Esophagus (tissue), 2 donors: Measurements from ENCODE around the gene ASS1. TPM values are rescaled to one million over a fixed set of nuclear protein-coding genes. Genes with fewer than 3 reads are reported as not detected.

Experiments used
- H3K27ac ChIP-seq, 2 donors: one replicate each; pipeline ENCODE4 v1.5.1; 2013; ENCODE audit warnings: low read depth in 2 of 2, mild to moderate bottlenecking in 2 of 2, inconsistent platforms in 1 of 2, low read length in 1 of 2, moderate library complexity in 1 of 2
- H3K27me3 ChIP-seq, 2 donors: one replicate each; pipeline ENCODE4 v1.6.1; 2013; ENCODE audit warnings: low read length in 2 of 2, control low read depth in 1 of 2, mild to moderate bottlenecking in 1 of 2; ENCODE audit not compliant: insufficient read depth in 2 of 2, control insufficient read depth in 1 of 2
- H3K36me3 ChIP-seq, 2 donors: one replicate each; pipeline ENCODE4 v1.6.1; 2013; ENCODE audit warnings: low read length in 1 of 2; ENCODE audit not compliant: control insufficient read depth in 2 of 2, insufficient read depth in 2 of 2
- H3K4me1 ChIP-seq, 2 donors: one replicate each; pipeline ENCODE4 v1.6.1; 2013; ENCODE audit warnings: low read length in 1 of 2; ENCODE audit not compliant: control insufficient read depth in 2 of 2, insufficient read depth in 2 of 2
- H3K4me3 ChIP-seq, 2 donors: one replicate each; pipeline ENCODE4 v1.5.1; 2013; ENCODE audit warnings: low read length in 2 of 2, mild to moderate bottlenecking in 2 of 2, low read depth in 1 of 2, moderate library complexity in 1 of 2
- H3K9me3 ChIP-seq, 2 donors: one replicate each; pipeline ENCODE4 v1.6.1; 2013; ENCODE audit warnings: mild to moderate bottlenecking in 2 of 2, low read depth in 1 of 2, low read length in 1 of 2, moderate library complexity in 1 of 2; ENCODE audit not compliant: control insufficient read depth in 2 of 2, insufficient read depth in 1 of 2
- WGBS, 2 donors: extraction: QIAGEN DNeasy Blood & Tissue Kit; methylation state at CpG; one replicate each; pipeline ENCODE4 v1.1.7; 2013; 5-methylcytosine and 5-hydroxymethylcytosine counted together
- polyA plus RNA-seq, 2 donors: library from polyadenylated mRNA; stranded (reverse); fragments of 200-250 nt; gene quantifications; one replicate each; pipeline ENCODE4 v1.2.3, GENCODE V29; 2013
- donor health status: healthy with polysubstance abuse.
- donor health status: Bipolar disorder and iron deficiency.

Gene ASS1
- polyA plus RNA-seq, 2 donors = 63.6 to 79.5 TPM

DNA sequence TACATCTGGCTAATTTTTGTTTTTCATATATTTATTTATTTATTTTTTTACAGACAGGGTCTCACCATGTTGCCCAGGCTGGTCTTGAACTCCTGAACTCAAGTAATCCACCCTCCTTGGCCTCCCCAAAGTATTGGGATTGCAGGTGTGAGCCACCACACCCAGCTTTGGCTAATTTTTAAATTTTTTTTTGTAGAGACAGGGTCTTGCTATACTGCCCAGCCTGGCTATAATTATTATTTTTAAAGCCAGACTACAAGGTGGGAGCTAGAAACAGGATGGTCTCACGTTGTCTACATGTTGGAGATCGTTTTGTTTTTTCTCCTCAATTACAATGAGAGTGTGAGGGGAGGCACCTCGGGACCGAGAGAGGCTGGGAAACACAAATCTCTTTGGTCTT lies 23.8 kb downstream of the ASS1 start:
- Histone ChIP-seq H3K27ac (no peak overlapping the region), H3K4me1 (no peaks in the 10 kb centered on the region), H3K36me3 (peaks cover 0 to 10% of the 10 kb centered on the region in 2 donors), H3K4me3 (no peak overlapping the region), H3K9me3 (no peaks in the 10 kb centered on the region), H3K27me3 (no peaks in the 10 kb centered on the region)
- 74 to 79% methylated on average over 4 of the region's 4 CpGs for WGBS, 2 donors

DNA sequence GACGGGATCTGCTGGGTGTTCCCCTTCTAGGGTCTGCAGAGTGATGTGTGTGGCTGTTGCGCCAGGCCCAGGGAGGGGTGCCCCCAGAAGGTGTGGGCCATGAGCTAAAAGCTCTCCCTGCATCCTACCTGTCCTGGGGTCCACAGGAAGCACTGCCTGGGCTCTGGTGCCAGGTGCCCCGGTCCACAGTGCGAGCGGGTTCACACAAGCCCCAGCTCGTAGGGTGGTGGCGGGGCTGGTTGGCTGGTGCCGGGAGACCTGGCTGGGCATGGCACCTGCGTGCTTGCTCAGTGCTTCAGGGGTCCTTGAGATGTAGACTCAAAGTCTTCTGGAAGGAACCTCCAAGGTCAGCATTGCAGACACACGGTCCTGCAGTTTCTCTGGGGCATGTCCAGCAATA lies 25.5 kb downstream of the ASS1 start:
- 79 to 82% methylated on average over 10 of the region's 10 CpGs for whole genome bisulfite sequencing, 2 donors
- Histone ChIP-seq H3K36me3 (peaks cover 0 to 5% of the 10 kb centered on the region in 2 donors), H3K9me3 (no peaks in the 10 kb centered on the region), H3K27ac (no peak overlapping the region), H3K4me1 (no peaks in the 10 kb centered on the region), H3K27me3 (no peaks in the 10 kb centered on the region), H3K4me3 (no peak overlapping the region)

DNA sequence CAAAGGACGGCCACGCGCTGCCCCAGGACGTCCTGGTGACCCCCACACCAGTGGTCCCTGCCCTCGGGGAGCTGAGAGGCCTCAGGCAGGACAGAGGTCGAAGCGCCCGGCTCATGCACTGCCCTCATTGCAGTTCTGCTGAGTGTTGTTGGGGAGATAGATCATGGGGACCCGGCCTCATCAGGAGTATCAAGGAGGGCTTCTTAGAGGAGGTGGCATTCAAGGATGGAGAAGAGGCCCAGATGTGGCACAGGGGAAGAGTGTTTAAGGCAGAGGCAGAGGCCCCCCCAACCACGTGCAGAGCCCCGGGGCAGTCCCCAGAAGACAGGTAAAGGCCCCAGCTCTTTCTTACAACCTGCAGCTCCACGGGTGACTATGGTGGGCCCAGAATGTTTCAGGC lies 26.2 kb downstream of the ASS1 start:
- Histone ChIP-seq H3K27me3 (no peaks in the 10 kb centered on the region), H3K9me3 (no peaks in the 10 kb centered on the region)
- 88 to 91% methylated on average over 12 of the region's 12 CpGs for WGBS, 2 donors

DNA sequence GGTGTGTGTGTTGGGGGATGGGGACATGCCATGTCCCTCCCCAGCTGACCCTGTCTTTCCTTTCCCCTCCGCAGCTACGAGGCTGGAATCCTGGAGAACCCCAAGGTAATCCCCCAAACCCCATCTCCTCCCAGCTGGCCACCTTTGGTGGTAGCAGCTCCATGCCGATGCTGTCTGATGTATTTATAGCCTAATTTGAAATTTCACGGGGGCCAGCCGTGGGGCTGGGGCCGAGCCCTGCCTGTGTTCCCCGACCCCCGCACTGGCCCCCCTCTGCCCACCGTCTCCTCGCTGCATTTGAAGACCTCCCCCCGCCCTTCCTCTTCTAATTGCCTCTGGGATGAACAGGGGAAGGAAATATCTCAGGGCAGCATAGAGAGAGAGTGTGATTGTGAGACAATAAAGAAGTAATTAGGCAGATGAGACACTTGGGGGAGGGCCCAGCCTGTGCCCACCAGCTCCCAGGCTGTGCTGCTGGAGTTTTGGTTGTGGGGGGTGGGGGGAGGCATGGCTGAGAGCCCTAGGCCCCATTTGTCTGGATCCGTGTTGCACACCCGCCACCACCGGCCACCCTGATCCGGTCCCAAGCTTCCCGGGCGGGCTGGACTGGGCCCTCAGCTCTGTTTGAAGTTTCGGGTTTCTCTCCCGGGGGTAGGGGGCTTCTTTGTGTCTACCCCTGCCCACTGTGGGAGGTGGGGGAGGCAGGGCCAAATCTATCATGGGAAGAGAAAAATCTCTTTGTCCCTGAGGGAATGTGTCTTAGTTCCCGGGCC lies 26.8 kb downstream of the ASS1 start:
- 72 to 78% methylated on average over 20 of the region's 20 CpGs for WGBS, 2 donors
- peaks cover 0 to 5% of the 10 kb centered on the region in 2 donors for H3K36me3 ChIP-seq
- H3K4me1 ChIP-seq = no peaks in the 10 kb centered on the region
- H3K9me3 ChIP-seq = no peaks in the 10 kb centered on the region
- no peak overlapping the region for H3K27ac ChIP-seq
- H3K27me3 ChIP-seq = no peaks in the 10 kb centered on the region
- no peak overlapping the region for H3K4me3 ChIP-seq

More for the DNA sequence above, 26.2 kb downstream of the ASS1 start:
- Histone ChIP-seq H3K4me1 (no peaks in the 10 kb centered on the region), H3K27ac (no peak overlapping the region), H3K4me3 (no peak overlapping the region), H3K36me3 (peaks cover 0 to 5% of the 10 kb centered on the region in 2 donors)

DNA sequence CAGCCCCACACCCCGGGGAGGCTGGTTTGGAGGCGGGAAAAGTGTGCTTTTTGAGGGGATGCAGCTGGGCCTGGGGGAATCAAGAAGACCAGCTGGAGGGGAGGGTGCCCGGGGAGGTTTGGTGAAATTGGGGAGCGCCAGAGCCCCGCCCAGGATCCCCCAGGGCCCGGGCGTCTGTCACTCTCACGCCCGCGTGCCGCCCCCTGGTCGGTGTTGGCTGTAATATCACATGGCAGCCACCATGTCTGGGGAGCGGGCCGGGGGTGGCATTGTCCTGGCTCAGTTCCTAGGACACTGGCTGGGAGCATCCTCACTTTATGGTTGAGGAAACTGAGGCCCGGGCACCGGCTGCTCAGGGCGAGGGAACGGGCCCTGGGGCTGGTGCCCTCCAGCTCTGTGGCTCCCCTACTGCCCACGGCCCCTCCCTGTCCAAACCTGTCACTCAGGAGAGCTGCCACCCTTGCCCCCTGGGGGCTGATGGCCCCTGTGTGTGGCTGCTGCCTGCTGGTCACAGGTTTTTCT lies 27.5 kb downstream of the ASS1 start:
- Histone ChIP-seq H3K4me1 (no peaks in the 10 kb centered on the region), H3K36me3 (peaks cover 0 to 8% of the 10 kb centered on the region in 2 donors), H3K4me3 (no peak overlapping the region), H3K9me3 (no peaks in the 10 kb centered on the region), H3K27ac (no peak overlapping the region), H3K27me3 (no peaks in the 10 kb centered on the region)
- WGBS, 2 donors = 78 to 79% methylated on average over 18 to 19 of the region's 19 CpGs

DNA sequence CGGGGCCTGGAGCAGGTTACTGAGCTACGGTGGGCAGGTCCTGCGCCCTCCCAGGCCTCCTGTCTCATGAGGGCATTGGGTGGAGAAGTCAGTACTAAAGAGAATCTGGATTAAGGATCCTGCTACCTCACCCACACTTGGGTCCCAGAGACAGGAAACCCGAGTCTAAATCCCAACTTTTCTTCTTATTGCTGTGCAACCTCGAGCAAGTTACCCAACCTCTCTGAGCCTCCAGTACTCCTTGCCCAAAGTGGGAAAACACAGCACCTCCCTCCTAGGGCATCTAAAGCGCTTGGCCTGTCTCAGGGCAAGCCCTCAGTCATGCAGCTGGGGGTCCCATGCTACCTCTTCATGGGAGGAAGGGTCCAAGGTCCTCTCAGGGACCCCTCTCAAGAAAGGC lies 28.2 kb downstream of the ASS1 start:
- Histone ChIP-seq H3K4me3 (no peak overlapping the region), H3K36me3 (peaks cover 0 to 10% of the 10 kb centered on the region in 2 donors), H3K27ac (no peak overlapping the region), H3K27me3 (no peaks in the 10 kb centered on the region), H3K4me1 (no peaks in the 10 kb centered on the region), H3K9me3 (no peaks in the 10 kb centered on the region)
- WGBS, 2 donors = 93 to 94% methylated on average over 6 of the region's 6 CpGs

DNA sequence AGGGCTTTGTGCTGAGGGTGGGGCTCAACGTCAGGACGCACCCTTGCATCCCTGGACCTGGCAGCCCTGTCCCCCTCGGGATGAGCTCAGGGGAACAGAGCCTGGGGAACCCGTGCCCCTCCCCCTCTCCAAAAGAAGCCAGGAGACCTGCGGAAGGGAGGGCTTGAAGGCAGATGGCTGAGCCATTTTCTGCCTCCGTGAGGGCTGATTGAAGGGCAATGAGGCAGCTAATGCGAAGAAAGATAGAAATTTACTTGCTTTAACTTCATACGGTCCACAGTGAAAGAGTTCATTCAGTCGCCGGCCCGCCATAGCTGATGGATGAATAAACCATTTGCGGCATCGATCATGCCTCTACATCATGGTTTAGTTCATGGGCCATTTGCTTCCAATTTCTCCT lies 28.8 kb downstream of the ASS1 start:
- H3K4me1 ChIP-seq = no peaks in the 10 kb centered on the region
- no peak overlapping the region for H3K4me3 ChIP-seq
- no peak overlapping the region for H3K27ac ChIP-seq
- WGBS, 2 donors = 62 to 64% methylated on average over 13 of the region's 13 CpGs
- no peaks in the 10 kb centered on the region for H3K9me3 ChIP-seq
- peaks cover 0 to 10% of the 10 kb centered on the region in 2 donors for H3K36me3 ChIP-seq
- no peaks in the 10 kb centered on the region for H3K27me3 ChIP-seq

DNA sequence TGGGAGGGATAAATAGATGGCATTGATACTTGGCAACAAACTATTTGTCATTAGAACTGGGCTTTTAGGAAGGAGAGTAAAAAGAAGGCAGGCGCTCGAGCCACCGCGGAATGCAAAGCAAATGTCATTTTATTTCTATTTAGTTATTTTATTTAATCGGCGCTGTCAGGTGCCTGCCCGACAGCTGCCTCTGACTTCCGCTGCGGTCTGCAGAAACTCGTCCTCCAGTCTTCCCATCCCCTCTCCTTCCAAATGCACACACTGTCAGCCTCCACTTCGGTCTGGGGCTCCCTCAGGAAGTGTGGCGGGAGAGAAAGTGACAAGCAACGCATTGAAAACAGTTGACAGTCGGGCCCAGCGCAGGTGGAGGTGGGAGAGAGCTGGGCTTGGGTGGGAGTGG lies 29.3 kb downstream of the ASS1 start:
- H3K27ac ChIP-seq = no peak overlapping the region
- H3K4me3 ChIP-seq = no peak overlapping the region
- H3K36me3 ChIP-seq = peaks cover 0 to 10% of the 10 kb centered on the region in 2 donors
- H3K4me1 ChIP-seq = no peaks in the 10 kb centered on the region
- WGBS, 2 donors = 64 to 76% methylated on average over 15 of the region's 15 CpGs
- H3K9me3 ChIP-seq = no peaks in the 10 kb centered on the region
- no peaks in the 10 kb centered on the region for H3K27me3 ChIP-seq

DNA sequence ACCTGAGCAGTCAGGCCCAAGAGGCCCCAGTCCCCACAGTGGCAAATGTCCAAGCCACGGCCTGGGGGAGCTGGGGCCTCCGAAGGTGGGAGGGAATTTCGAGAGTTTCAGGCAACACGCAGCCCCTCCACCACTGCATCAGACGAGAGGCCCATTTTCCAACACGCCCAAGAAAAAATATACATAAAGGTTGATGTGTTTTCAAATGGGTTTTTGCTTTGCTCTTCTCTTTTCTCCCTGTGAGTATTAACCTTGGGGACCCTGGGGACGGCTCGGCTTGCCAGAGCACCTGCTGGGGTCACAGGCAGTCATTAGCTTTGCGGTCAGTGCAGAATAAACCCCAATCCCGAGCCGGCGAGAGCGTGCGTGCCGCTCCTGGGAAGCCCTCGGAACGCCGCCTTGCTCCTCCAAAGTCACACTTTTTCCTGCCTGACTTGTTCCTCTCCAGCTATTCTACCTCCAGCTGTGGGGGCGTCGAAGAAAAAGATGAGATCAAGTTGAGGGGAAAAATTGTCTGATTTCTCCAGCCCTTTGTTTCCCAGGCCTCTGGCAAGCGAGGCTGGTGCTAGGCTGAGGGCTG lies 31.5 kb downstream of the ASS1 start:
- Histone ChIP-seq H3K27ac (no peak overlapping the region), H3K27me3 (no peaks in the 10 kb centered on the region), H3K4me3 (no peak overlapping the region), H3K36me3 (peaks cover 0 to 15% of the 10 kb centered on the region in 2 donors), H3K9me3 (no peaks in the 10 kb centered on the region), H3K4me1 (no peaks in the 10 kb centered on the region)
- 83 to 87% methylated on average over 21 of the region's 21 CpGs for WGBS, 2 donors
